DND-41 (cell line): ENCODE data around the gene NUFIP2.
"Not testable (repeated sequence)": the region's sequence is repeated elsewhere in the genome, so short reads cannot be mapped to it uniquely, and the experiment has no call there.

Experiments used
- ATAC-seq: fragments of 200-7000 bp; cut with Tn5 transposase; 3 replicates; pipeline ENCODE4 v1.9.1; 2021; ENCODE audit warnings: low read depth; ENCODE audit not compliant: insufficient read depth
- DNase-seq: peaks from one replicate; pipeline ENCODE4 v3.0.0-alpha.2; 2020
- H2AFZ ChIP-seq: 2 replicates; pipeline ENCODE4 v1.6.0; 2012; ENCODE audit warnings: low read depth, low read length
- H3K27ac ChIP-seq: 2 replicates; pipeline ENCODE4 v1.5.1; 2012; ENCODE audit warnings: low read length, inconsistent platforms
- H3K27me3 ChIP-seq: fragments of 200-600 bp; sonication (generic); 2 replicates; pipeline ENCODE4 v1.6.0; 2012; ENCODE audit warnings: low read length, mild to moderate bottlenecking, inconsistent platforms; ENCODE audit not compliant: insufficient read depth, poor library complexity
- H3K36me3 ChIP-seq: 2 replicates; pipeline ENCODE4 v1.5.1; 2012; ENCODE audit warnings: low read length, inconsistent platforms; ENCODE audit not compliant: insufficient read depth
- H3K4me1 ChIP-seq: 2 replicates; pipeline ENCODE4 v1.5.1; 2012; ENCODE audit warnings: mild to moderate bottlenecking, low read length; ENCODE audit not compliant: insufficient read depth
- H3K4me2 ChIP-seq: 2 replicates; pipeline ENCODE4 v1.6.0; 2012; ENCODE audit warnings: mild to moderate bottlenecking, moderate library complexity, low read length, inconsistent platforms; ENCODE audit not compliant: insufficient read depth
- H3K4me3 ChIP-seq, 2 experiments: fragments of 200-600 bp in 1 of 2; shearing (Covaris generic) in 1 of 2; 2 replicates each; pipeline ENCODE4 v1.5.1; 2012 to 2016; ENCODE audit warnings: inconsistent platforms in 2 of 2, low read length in 2 of 2, mild to moderate bottlenecking in 2 of 2, low read depth in 1 of 2, moderate library complexity in 1 of 2
- H3K79me2 ChIP-seq: 2 replicates; pipeline ENCODE4 v1.6.0; 2012; ENCODE audit warnings: low read length, inconsistent platforms; ENCODE audit not compliant: insufficient read depth
- H3K9ac ChIP-seq: 2 replicates; pipeline ENCODE4 v1.6.0; 2012; ENCODE audit warnings: low read depth, mild to moderate bottlenecking, inconsistent platforms, low read length, moderate library complexity
- H3K9me3 ChIP-seq: 2 replicates; pipeline ENCODE4 v1.5.1; 2012; ENCODE audit warnings: low read length, moderate library complexity, mild to moderate bottlenecking, inconsistent platforms; ENCODE audit not compliant: insufficient read depth, severe bottlenecking
- H4K20me1 ChIP-seq: 2 replicates; pipeline ENCODE4 v1.6.0; 2012; ENCODE audit warnings: low read length; ENCODE audit not compliant: insufficient read depth
- CTCF ChIP-seq: IDR thresholded peaks from 2 replicates; pipeline ENCODE4 v1.5.1; 2012; ENCODE audit warnings: borderline replicate concordance, low read length, moderate library complexity, mild to moderate bottlenecking; ENCODE audit not compliant: poor library complexity, severe bottlenecking; ENCODE audit errors: extremely low read depth
- EZH2 ChIP-seq: IDR thresholded peaks from 3 replicates; pipeline ENCODE4 v1.6.1; 2012; ENCODE audit warnings: borderline replicate concordance, low read depth, mild to moderate bottlenecking, moderate library complexity, low read length, inconsistent platforms; ENCODE audit not compliant: severe bottlenecking

NUFIP2 gene

DNA sequence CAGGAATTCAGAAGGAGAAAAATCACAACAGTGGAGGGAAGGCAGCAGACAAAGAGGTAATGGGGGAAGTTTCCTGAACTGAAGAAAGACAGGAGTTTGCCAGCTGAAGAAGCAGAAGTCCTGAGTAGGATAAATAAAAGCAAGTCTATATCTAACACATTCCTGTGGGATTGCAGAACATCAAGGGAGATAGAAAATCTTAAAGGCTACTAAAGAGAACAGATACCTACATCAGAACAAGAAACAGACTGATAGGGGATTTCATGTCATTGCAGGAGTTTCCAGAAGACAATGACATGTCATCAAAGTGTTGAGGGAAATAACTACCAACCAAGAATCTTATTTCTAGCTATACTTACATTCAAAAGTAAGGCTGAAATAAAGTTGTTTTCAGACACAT, 68.6 kb downstream of the NUFIP2 start:
- no peak for ATAC-seq
- H3K4me3 ChIP-seq: no peak overlapping the region
- no peak for TF ChIP-seq EZH2
- no peak for TF ChIP-seq CTCF
- H3K4me2 ChIP-seq: no peak overlapping the region
- H3K27ac ChIP-seq: no peak overlapping the region
- H2AFZ ChIP-seq: no peak overlapping the region
- H3K9me3 ChIP-seq: no peaks in the 10 kb centered on the region
- no peaks in the 10 kb centered on the region for H3K4me1 ChIP-seq
- H3K27me3 ChIP-seq: no peaks in the 10 kb centered on the region
- no peak overlapping the region for H3K9ac ChIP-seq
- DNase-seq: no peak
- H4K20me1 ChIP-seq: no peaks in the 10 kb centered on the region
- H3K79me2 ChIP-seq: no peaks in the 10 kb centered on the region
- H3K36me3 ChIP-seq: no peaks in the 10 kb centered on the region

- not testable (repeated sequence) for H3K27ac ChIP-seq, DNase-seq, H3K36me3 ChIP-seq, H2AFZ ChIP-seq, H3K79me2 ChIP-seq, H4K20me1 ChIP-seq, H3K4me2 ChIP-seq, H3K4me1 ChIP-seq, H3K9me3 ChIP-seq, H3K9ac ChIP-seq, H3K4me3 ChIP-seq, ATAC-seq, H3K27me3 ChIP-seq
Observed at GRCh38 chr17:29221338-29221737, 72.6 kb downstream of the NUFIP2 start.

DNA sequence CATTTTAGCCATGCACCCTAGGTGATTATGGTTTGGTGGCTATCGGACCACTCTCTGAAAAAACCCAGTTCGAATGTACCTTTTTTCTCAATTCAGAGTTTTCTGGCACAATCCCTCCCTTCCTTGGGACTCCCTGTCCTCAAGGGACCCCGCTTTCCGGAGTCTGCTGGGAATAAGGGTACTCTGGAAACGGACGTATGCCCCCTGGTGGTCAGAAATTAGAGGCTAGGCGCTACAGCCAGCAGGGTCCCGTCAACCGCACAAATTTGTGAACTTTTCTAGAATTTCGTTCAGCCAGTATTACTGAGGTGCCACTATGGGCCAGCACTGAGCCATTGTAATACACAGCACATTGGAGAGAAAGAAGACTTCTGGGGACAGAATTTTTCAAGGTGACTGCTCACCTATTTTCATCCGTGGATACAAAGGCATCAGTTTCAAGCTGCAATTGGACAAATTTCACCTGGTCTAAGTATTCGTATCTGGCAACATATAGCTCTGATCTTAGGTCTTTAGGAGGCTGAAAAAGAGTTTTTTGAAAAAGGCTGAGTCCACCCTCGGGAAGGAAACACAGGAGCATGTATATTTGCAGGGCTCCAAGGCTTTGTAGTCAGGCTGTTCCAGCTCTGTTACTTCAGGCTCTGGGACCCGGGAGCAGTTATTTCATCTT, 74.4 kb downstream of the NUFIP2 start:
- ATAC-seq: peak; percentile 96
- no peaks in the 10 kb centered on the region for H3K79me2 ChIP-seq
- no peak overlapping the region for H3K27ac ChIP-seq
- peak; percentile 72 for DNase-seq
- H3K9ac ChIP-seq: no peak overlapping the region
- no peaks in the 10 kb centered on the region for H4K20me1 ChIP-seq
- H2AFZ ChIP-seq: no peak overlapping the region
- no peak overlapping the region for H3K4me2 ChIP-seq
- H3K4me3 ChIP-seq: no peak overlapping the region
- no peaks in the 10 kb centered on the region for H3K27me3 ChIP-seq
- H3K9me3 ChIP-seq: no peaks in the 10 kb centered on the region
- TF ChIP-seq CTCF (peak; percentile 91), EZH2 (no peak)
- H3K4me1 ChIP-seq: no peaks in the 10 kb centered on the region
- H3K36me3 ChIP-seq: no peaks in the 10 kb centered on the region

DNA sequence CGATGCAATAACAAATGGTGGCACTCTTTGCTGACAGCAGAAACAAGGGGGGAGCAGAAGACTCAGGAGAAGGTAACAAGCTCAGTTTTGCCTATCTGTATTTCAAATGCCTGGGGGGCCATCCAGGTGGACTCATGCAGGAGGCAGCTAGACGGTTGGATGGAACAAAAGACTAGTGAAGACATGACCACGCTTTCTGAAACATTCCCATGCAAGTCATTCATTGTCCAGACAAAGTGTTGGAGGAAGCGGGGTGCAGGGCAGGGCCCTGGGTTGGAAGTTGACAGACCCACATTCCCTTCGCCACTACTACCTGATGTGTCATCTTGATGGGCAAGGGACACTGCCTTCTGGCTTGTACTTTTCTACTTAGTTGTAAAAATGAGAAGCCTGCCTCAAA, 77.1 kb downstream of the NUFIP2 start:
- DNase-seq: no peak
- no peak overlapping the region for H3K4me2 ChIP-seq
- H3K27ac ChIP-seq: no peak overlapping the region
- H3K36me3 ChIP-seq: no peaks in the 10 kb centered on the region
- H3K27me3 ChIP-seq: no peaks in the 10 kb centered on the region
- H3K4me3 ChIP-seq: no peak overlapping the region
- H4K20me1 ChIP-seq: no peaks in the 10 kb centered on the region
- H3K9me3 ChIP-seq: no peaks in the 10 kb centered on the region
- ATAC-seq: no peak
- H3K4me1 ChIP-seq: no peaks in the 10 kb centered on the region
- H3K9ac ChIP-seq: no peak overlapping the region
- no peak overlapping the region for H2AFZ ChIP-seq
- H3K79me2 ChIP-seq: no peaks in the 10 kb centered on the region
- TF ChIP-seq CTCF: no peak
- no peak for TF ChIP-seq EZH2
